ENCODE data around the gene COX6B2.

COX6B2 gene

DNA sequence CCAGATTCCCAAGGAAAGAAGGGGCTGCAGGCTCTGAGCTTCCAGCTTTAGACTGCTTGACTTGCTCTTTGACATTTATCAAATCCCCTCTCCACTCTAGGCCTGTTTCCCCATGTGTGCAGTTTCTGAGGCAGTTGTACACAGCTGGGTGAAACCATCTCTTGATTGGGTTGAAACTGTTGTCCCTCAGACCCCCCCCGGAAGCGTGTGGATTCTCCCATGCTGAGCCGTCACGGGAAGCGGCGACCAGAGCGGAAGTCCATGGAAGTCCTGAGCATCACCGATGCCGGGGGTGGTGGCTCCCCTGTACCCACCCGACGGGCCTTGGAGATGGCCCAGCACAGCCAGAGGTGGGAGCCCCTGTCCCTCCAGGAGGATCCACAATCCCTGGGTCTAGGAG lies 51.0 kb downstream of the COX6B2 start:
- Histone ChIP-seq H3K36me3 (ENCODE audit: control insufficient read depth, insufficient read depth, low read length, severe bottlenecking) (no peaks in the 10 kb centered on the region), H3K27me3 (replicated peaks; ENCODE audit: control insufficient read depth, insufficient read depth, low read length) (no peaks in the 10 kb centered on the region), H3K9me3 (ENCODE audit: control insufficient read depth, low read length) (no peaks in the 10 kb centered on the region), H3K4me1 (ENCODE audit: control insufficient read depth, insufficient read depth, low read length) (peaks cover 6% of the 10 kb centered on the region), H3K9ac (ENCODE audit: low read length) (no peak overlapping the region), H3K4me3 (ENCODE audit: low read length) (no peak overlapping the region)
- no peak for DNase-seq (ENCODE audit: low read depth)

GRCh38 chr19:55302318-55302703 lies 52.2 kb downstream of the COX6B2 start:
- Histone ChIP-seq H3K9me3 (ENCODE audit: control insufficient read depth, low read length) (no peaks in the 10 kb centered on the region), H3K9ac (ENCODE audit: low read length) (peak overlapping the region; percentile 89), H3K27me3 (replicated peaks; ENCODE audit: control insufficient read depth, insufficient read depth, low read length) (no peaks in the 10 kb centered on the region), H3K4me1 (ENCODE audit: control insufficient read depth, insufficient read depth, low read length) (peaks cover 6% of the 10 kb centered on the region), H3K4me3 (ENCODE audit: low read length) (peak overlapping the region; percentile 81), H3K36me3 (ENCODE audit: control insufficient read depth, insufficient read depth, low read length, severe bottlenecking) (no peaks in the 10 kb centered on the region)
- DNase-seq (ENCODE audit: low read depth) = no peak

DNA sequence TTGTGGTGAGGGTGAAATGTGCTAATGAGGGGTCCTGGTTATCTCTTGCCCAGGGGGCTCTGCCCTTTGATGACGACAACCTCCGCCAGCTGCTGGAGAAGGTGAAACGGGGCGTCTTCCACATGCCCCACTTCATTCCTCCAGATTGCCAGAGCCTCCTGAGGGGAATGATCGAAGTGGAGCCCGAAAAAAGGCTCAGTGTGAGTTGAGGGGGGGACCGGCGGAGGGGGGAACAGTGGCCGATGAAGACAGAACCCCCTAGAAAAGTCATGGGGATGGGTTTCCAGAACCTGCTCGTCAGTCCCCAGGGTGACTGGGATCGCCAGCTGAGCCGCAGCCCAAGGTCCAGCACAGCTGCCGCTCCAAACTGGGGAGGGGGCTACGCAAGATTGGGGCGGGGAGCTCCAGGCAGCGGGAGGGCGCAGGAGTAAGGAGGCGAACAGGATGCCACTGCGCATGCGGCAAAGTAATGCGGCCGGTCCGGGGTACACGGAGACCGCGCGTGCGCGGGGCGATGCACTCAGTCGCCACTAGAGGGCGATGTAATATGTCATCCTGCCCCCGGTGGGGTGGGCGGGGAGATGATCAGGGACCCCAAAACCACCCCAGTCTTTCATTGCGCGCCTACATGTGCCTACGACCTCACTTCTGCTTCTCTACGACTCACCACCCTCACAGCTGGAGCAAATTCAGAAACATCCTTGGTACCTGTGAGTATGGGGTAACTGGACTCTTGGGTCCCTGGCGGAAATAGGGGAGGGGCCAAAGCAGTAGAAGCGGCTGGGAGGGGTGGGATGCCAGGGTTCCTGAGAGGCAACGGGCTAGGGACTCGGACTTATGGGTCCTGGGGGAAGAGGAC lies 52.8 kb downstream of the COX6B2 start:
- peak overlapping the region; percentile 89 for H3K9ac ChIP-seq (ENCODE audit: low read length)
- peak overlapping the region; percentile 81 for H3K4me3 ChIP-seq (ENCODE audit: low read length)
- DNase-seq (ENCODE audit: low read depth) = peak; percentile 94
- H3K9me3 ChIP-seq (ENCODE audit: control insufficient read depth, low read length) = no peaks in the 10 kb centered on the region
- no peaks in the 10 kb centered on the region for H3K27me3 ChIP-seq (replicated peaks; ENCODE audit: control insufficient read depth, insufficient read depth, low read length)
- H3K36me3 ChIP-seq (ENCODE audit: control insufficient read depth, insufficient read depth, low read length, severe bottlenecking) = no peaks in the 10 kb centered on the region
- H3K4me1 ChIP-seq (ENCODE audit: control insufficient read depth, insufficient read depth, low read length) = peaks cover 6% of the 10 kb centered on the region

GRCh38 chr19:55300886-55301458 lies 53.5 kb downstream of the COX6B2 start:
- DNase-seq (ENCODE audit: low read depth) = no peak
- H3K4me3 ChIP-seq (ENCODE audit: low read length) = no peak overlapping the region
- peaks cover 6% of the 10 kb centered on the region for H3K4me1 ChIP-seq (ENCODE audit: control insufficient read depth, insufficient read depth, low read length)
- no peaks in the 10 kb centered on the region for H3K9me3 ChIP-seq (ENCODE audit: control insufficient read depth, low read length)
- H3K9ac ChIP-seq (ENCODE audit: low read length) = peak overlapping the region; percentile 89
- no peaks in the 10 kb centered on the region for H3K36me3 ChIP-seq (ENCODE audit: control insufficient read depth, insufficient read depth, low read length, severe bottlenecking)
- no peaks in the 10 kb centered on the region for H3K27me3 ChIP-seq (replicated peaks; ENCODE audit: control insufficient read depth, insufficient read depth, low read length)

- no peak for DNase-seq (ENCODE audit: low read depth)
- H3K9ac ChIP-seq (ENCODE audit: low read length) = no peak overlapping the region
- no peaks in the 10 kb centered on the region for H3K27me3 ChIP-seq (replicated peaks; ENCODE audit: control insufficient read depth, insufficient read depth, low read length)
- no peaks in the 10 kb centered on the region for H3K36me3 ChIP-seq (ENCODE audit: control insufficient read depth, insufficient read depth, low read length, severe bottlenecking)
- H3K9me3 ChIP-seq (ENCODE audit: control insufficient read depth, low read length) = no peaks in the 10 kb centered on the region
- peaks cover 6% of the 10 kb centered on the region for H3K4me1 ChIP-seq (ENCODE audit: control insufficient read depth, insufficient read depth, low read length)
- H3K4me3 ChIP-seq (ENCODE audit: low read length) = no peak overlapping the region
Observed at GRCh38 chr19:55299991-55300390, 54.5 kb downstream of the COX6B2 start.
